ENCODE results near the gene CIB4.

CIB4 gene

GRCh38 chr2:26639685-26640243, 1.4 kb downstream of the CIB4 start:
- DNase-seq: no peak

DNA sequence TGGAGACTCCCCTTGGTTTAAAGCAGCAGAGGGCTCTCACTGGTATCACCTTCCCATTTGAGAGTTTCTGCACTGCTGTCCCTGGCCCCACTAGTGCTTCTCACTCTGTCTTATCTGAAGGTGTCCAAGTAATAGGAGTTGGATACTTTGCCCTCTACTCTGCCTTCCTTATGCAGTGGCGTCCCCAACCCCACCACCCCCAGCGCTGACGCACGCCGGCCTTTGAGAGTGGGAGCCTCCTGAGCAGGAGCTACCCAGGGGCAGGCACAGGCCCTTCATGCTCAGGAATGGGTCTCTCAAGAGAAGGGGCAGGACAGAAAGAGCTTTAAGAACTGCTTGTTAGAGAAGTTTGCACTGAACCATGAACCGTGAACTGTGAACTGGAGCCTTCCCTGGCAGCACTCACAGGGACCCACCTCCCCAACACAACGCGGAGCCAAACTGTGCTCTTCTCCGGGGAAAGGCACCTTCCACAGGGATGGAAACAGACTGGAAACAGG, 3.3 kb downstream of the CIB4 start:
- DNase-seq: no peak

DNA sequence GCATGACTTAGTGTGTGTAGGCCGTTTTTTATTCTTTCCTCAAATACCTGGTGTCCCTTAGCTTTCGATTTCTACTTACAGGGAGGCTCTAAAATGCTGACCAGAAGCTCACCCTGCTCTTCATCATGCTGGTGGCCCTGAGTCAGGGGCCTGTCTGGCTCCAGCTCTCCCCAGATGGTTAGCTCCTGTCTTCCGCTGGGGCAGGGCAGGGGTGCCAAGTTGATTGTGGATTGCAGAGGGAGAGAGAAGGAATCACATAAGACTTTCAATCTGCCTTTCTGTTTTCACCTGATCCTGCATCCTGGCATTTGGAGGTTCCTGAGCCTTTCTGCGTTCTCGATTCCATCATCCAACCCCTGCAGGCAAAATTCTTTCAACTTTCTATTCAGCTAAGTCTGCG, 4.2 kb downstream of the CIB4 start:
- no peak for DNase-seq

- DNase-seq: no peak
These were observed 5.8 kb downstream of the CIB4 start for GRCh38 chr2:26635401-26635800.

- DNase-seq: no peak
These were observed 6.4 kb downstream of the CIB4 start for GRCh38 chr2:26634636-26635230.

- no peak for DNase-seq
These were observed 7.1 kb downstream of the CIB4 start for GRCh38 chr2:26633993-26634595.

- no peak for DNase-seq
These were observed 7.7 kb downstream of the CIB4 start for GRCh38 chr2:26633351-26633945.

GRCh38 chr2:26632624-26633185, 8.5 kb downstream of the CIB4 start:
- no peak for DNase-seq

- no peak for DNase-seq
These were observed 9.6 kb downstream of the CIB4 start for GRCh38 chr2:26631401-26632170.

DNA sequence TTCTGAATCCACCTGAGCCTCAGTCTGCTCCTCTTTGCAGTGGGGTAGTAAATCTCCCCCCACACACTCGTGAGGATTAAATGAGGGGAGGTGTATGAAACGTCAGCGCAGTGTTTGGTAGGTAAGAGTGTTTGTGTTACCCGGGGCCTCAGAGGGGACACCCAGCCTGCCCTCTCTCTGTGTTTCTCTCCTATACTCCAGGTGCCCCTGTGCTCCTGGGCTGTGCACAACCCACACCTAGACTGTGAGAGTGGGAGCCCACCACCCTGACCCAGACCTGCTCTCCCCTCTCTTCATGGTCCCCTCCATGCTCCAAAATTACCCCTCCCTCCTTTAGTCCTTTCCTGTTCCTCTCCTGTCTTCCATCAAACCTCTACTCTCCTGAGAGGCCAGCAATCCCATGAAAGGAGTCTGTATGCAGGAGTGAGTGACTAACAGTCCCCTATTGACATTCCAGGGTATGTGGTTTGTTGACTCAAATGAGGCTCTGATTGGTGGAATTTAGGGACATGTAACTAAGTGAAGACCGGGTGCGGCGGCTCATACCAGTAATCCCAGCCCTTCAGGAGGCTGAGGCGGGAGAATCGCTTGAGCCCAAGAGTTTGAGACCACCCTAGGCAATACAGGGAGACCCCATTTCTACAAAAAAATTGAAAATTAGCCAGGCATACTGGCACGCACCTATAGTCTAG, 10.4 kb downstream of the CIB4 start:
- DNase-seq: no peak

- DNase-seq: no peak
These were observed 10.9 kb downstream of the CIB4 start for GRCh38 chr2:26630235-26630634.

DNA sequence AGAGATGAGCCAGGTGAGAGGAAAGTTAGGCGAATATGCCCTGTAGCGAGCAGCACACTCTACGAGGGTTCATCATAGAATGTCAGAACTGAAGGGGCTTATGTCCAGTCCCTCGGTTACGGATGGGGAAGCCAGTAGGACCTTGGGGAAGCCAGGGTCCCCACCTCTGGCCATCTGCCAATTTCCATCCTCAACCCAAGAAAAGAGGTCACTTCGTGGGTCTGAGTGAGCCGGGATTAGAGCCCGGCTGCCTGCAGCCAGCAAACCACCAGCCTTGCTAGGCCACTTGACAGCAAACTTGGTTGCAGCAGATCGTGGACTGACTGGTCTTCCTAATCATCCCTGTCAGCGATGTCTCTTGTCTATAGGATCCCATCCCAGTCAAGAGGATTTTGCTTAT, 11.4 kb downstream of the CIB4 start:
- DNase-seq: no peak

DNA sequence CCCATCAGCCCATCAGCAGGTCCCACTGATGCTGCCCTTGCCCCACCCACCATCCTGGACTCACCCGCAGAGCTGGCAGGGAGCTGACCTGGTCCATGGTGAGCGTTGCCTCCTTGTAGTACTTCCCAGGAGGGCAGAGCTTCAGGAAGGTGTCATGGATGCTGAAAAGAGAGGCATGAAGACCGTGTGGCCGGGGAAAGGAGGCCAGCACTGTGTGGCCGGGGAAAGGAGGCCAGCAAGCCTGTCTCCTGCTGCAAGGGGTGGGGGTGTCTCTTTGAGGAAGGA, 11.9 kb downstream of the CIB4 start:
- DNase-seq: no peak

- no peak for DNase-seq
These were observed 12.4 kb downstream of the CIB4 start for GRCh38 chr2:26628561-26629345.

- DNase-seq: no peak
These were observed 13.6 kb downstream of the CIB4 start for GRCh38 chr2:26627350-26628105.

DNA sequence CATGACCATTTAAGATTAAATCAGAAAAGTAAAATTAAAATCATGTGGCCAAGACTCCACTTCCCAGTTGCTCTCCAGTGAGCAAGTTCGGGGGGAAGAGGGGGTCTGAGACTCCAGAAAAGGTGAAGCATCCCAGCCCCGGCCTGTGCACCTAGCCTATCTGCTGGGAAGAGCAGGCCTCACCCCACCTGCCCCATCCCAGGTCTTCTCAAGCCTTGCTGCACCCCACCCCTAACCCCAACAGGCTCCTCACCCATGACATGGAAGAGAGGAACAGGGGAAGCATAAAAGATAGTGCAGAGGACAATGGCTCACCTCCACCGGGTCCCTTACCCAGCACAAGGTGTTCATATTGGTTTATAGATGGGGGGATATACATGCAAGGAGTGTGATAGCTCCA, 14.6 kb downstream of the CIB4 start:
- DNase-seq: no peak

GRCh38 chr2:26623541-26624495, 17.3 kb downstream of the CIB4 start:
- peak; percentile 14 for DNase-seq

- DNase-seq: no peak
These were observed 19.5 kb downstream of the CIB4 start for GRCh38 chr2:26621469-26622199.

- no peak for DNase-seq
These were observed 21.0 kb downstream of the CIB4 start for GRCh38 chr2:26620031-26620605.
